PC-9 (cell line): Measurements from ENCODE around the gene IMPDH2.
A peak's percentile ranks its signal among the peaks of the same experiment; 100 is the strongest.

Experiments
- CTCF ChIP-seq: fragments of 200-600 bp; sonication (generic); conservative IDR thresholded peaks from 2 replicates; pipeline ENCODE4 v1.6.1; 2017; ENCODE audit warnings: mixed run types, antibody characterized with exemption, mild to moderate bottlenecking, moderate library complexity
- EZH2 ChIP-seq: fragments of 200-600 bp; sonication (generic); IDR thresholded peaks from 2 replicates; pipeline ENCODE4 v1.8.0; 2017; ENCODE audit warnings: antibody characterized with exemption, low read depth

- peak; percentile 66 for TF ChIP-seq CTCF
- no peak for TF ChIP-seq EZH2
Measured at GRCh38 chr3:49013738-49014660, 15.2 kb downstream of the IMPDH2 start.
